Measurements from ENCODE around the gene PXDC1. TPM values are rescaled to one million over a fixed set of nuclear protein-coding genes. Genes with fewer than 3 reads are reported as not detected.

The PXDC1 gene
- total and polyA plus RNA-seq, 2 experiments from 2014 or later = 1.2 to 1.8 TPM

- no peak for ATAC-seq
- H3K27ac ChIP-seq (ENCODE audit: low read depth) = no peak overlapping the region
Measured at GRCh38 chr6:3726421-3726820, 25.1 kb downstream of the PXDC1 start.

More at GRCh38 chr6:3726421-3726820, 25.1 kb downstream of the PXDC1 start:
- H3K9me3 Mint-ChIP-seq = peaks cover 5% of the 10 kb centered on the region; the same call in 2 of the 3 replicates
- H3K27ac Mint-ChIP-seq = no peak overlapping the region
- peaks cover 11% of the 10 kb centered on the region for H3K4me1 ChIP-seq (ENCODE audit: insufficient read depth)
- H4K20me1 ChIP-seq (replicated peaks; ENCODE audit: insufficient read depth) = no peaks in the 10 kb centered on the region
- no peak overlapping the region for H2AFZ ChIP-seq
- H3K27me3 Mint-ChIP-seq (ENCODE audit: insufficient read depth, low read depth, poor library complexity) = peaks cover 17% of the 10 kb centered on the region
- peaks cover 5% of the 10 kb centered on the region; the same call in 1 of the 3 replicates for H3K36me3 Mint-ChIP-seq (ENCODE audit: low read depth)
- no peak overlapping the region for H3K4me2 ChIP-seq
- H3K4me3 ChIP-seq = no peak overlapping the region
- no peak overlapping the region for H3K4me3 Mint-ChIP-seq
- no peak for DNase-seq (ENCODE audit: low spot score)
- H3K4me1 Mint-ChIP-seq = peaks cover 30% of the 10 kb centered on the region
- no peaks in the 10 kb centered on the region for H3K36me3 ChIP-seq (ENCODE audit: insufficient read depth)
- no peaks in the 10 kb centered on the region for H3K79me2 ChIP-seq (replicated peaks; ENCODE audit: insufficient read depth)
- no peaks in the 10 kb centered on the region for H3F3A ChIP-seq (replicated peaks; ENCODE audit: low read depth)
- no peaks in the 10 kb centered on the region for H3K9me2 ChIP-seq (ENCODE audit: insufficient read depth)
- H3K27me3 ChIP-seq (ENCODE audit: insufficient read depth) = no peaks in the 10 kb centered on the region
- TF ChIP-seq POLR2AphosphoS5 (IDR thresholded peaks at IDR 0.05; ENCODE audit: low read depth) = no peak
- no peak for TF ChIP-seq JUNB (IDR thresholded peaks at IDR 0.05; ENCODE audit: unreplicated experiment)
- TF ChIP-seq EZH2phosphoT487 (IDR thresholded peaks at IDR 0.05; ENCODE audit: unreplicated experiment) = no peak
- no peak for TF ChIP-seq STAT1 (IDR thresholded peaks at IDR 0.05; ENCODE audit: unreplicated experiment)
- no peak for TF ChIP-seq EZH2 (IDR thresholded peaks at IDR 0.05; ENCODE audit: low read depth, unreplicated experiment)
- TF ChIP-seq REST (IDR thresholded peaks at IDR 0.05; ENCODE audit: unreplicated experiment) = no peak
- TF ChIP-seq NANOG (IDR thresholded peaks at IDR 0.05; ENCODE audit: borderline replicate concordance) = no peak
- TF ChIP-seq, protein P1, sequence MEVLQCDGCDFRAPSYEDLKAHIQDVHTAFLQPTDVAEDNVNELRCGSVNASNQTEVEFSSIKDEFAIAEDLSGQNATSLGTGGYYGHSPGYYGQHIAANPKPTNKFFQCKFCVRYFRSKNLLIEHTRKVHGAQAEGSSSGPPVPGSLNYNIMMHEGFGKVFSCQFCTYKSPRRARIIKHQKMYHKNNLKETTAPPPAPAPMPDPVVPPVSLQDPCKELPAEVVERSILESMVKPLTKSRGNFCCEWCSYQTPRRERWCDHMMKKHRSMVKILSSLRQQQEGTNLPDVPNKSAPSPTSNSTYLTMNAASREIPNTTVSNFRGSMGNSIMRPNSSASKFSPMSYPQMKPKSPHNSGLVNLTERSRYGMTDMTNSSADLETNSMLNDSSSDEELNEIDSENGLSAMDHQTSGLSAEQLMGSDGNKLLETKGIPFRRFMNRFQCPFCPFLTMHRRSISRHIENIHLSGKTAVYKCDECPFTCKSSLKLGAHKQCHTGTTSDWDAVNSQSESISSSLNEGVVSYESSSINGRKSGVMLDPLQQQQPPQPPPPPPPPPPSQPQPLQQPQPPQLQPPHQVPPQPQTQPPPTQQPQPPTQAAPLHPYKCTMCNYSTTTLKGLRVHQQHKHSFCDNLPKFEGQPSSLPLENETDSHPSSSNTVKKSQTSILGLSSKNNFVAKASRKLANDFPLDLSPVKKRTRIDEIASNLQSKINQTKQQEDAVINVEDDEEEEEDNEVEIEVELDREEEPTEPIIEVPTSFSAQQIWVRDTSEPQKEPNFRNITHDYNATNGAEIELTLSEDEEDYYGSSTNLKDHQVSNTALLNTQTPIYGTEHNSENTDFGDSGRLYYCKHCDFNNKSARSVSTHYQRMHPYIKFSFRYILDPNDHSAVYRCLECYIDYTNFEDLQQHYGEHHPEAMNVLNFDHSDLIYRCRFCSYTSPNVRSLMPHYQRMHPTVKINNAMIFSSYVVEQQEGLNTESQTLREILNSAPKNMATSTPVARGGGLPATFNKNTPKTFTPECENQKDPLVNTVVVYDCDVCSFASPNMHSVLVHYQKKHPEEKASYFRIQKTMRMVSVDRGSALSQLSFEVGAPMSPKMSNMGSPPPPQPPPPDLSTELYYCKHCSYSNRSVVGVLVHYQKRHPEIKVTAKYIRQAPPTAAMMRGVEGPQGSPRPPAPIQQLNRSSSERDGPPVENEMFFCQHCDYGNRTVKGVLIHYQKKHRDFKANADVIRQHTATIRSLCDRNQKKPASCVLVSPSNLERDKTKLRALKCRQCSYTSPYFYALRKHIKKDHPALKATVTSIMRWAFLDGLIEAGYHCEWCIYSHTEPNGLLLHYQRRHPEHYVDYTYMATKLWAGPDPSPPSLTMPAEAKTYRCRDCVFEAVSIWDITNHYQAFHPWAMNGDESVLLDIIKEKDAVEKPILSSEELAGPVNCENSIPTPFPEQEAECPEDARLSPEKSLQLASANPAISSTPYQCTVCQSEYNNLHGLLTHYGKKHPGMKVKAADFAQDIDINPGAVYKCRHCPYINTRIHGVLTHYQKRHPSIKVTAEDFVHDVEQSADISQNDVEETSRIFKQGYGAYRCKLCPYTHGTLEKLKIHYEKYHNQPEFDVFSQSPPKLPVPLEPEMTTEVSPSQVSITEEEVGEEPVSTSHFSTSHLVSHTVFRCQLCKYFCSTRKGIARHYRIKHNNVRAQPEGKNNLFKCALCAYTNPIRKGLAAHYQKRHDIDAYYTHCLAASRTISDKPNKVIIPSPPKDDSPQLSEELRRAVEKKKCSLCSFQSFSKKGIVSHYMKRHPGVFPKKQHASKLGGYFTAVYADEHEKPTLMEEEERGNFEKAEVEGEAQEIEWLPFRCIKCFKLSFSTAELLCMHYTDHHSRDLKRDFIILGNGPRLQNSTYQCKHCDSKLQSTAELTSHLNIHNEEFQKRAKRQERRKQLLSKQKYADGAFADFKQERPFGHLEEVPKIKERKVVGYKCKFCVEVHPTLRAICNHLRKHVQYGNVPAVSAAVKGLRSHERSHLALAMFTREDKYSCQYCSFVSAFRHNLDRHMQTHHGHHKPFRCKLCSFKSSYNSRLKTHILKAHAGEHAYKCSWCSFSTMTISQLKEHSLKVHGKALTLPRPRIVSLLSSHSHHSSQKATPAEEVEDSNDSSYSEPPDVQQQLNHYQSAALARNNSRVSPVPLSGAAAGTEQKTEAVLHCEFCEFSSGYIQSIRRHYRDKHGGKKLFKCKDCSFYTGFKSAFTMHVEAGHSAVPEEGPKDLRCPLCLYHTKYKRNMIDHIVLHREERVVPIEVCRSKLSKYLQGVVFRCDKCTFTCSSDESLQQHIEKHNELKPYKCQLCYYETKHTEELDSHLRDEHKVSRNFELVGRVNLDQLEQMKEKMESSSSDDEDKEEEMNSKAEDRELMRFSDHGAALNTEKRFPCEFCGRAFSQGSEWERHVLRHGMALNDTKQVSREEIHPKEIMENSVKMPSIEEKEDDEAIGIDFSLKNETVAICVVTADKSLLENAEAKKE (CRISPR knock-in tag; IDR thresholded peaks at IDR 0.05) = no peak
- TF ChIP-seq CREB1 (CRISPR knock-in tag; IDR thresholded peaks at IDR 0.05; ENCODE audit: low read depth) = no peak
- TF ChIP-seq ZNF331 (CRISPR knock-in tag; IDR thresholded peaks at IDR 0.05; ENCODE audit: low read depth) = no peak
- TF ChIP-seq CTCF (conservative IDR thresholded peaks at IDR 0.05; ENCODE audit: low read depth in 2 of 2) = no peak
- no peak for TF ChIP-seq ETS1 (IDR thresholded peaks at IDR 0.05)
- no peak for TF ChIP-seq ZNF114 (CRISPR knock-in tag; IDR thresholded peaks at IDR 0.05)
